ENCODE results near the gene INPP4B. TPM values are rescaled to one million over a fixed set of nuclear protein-coding genes. Genes with fewer than 3 reads are reported as not detected.
"Not testable (repeated sequence)": the region's sequence is repeated elsewhere in the genome, so short reads cannot be mapped to it uniquely, and the experiment has no call there.

The INPP4B gene
- total RNA-seq, 2 experiments from 2014 or later: 35.4 to 43.0 TPM

- ATAC-seq (ENCODE audit: low read depth) (no peak), DNase-seq (no peak)
- no peaks in the 10 kb centered on the region for H3K9me3 Mint-ChIP-seq
- H3K4me3 Mint-ChIP-seq: peak overlapping the region; percentile 80
- peak overlapping the region; percentile 78 for H3K27ac Mint-ChIP-seq
- H3K4me1 Mint-ChIP-seq: peaks cover 60% of the 10 kb centered on the region
- H3K27me3 Mint-ChIP-seq: no peaks in the 10 kb centered on the region
- H3K36me3 Mint-ChIP-seq: peaks cover 27% of the 10 kb centered on the region
- POLR2A ChIA-PET: interaction anchor here (4.9 kb wide), 1 partner anchor 47 kb away, joined by 31 read pairs; no protein-coding TSS in a partner anchor
These were observed 443.2 kb downstream of the INPP4B start for GRCh38 chr4:142402900-142403299.

GRCh38 chr4:142402156-142402555, 443.9 kb downstream of the INPP4B start:
- POLR2A ChIA-PET: no interaction called here
- Mint-ChIP-seq H3K27ac (peak overlapping the region; percentile 78), H3K4me1 (peaks cover 57% of the 10 kb centered on the region), H3K9me3 (no peaks in the 10 kb centered on the region), H3K36me3 (peaks cover 30% of the 10 kb centered on the region), H3K4me3 (peak overlapping the region; percentile 80), H3K27me3 (no peaks in the 10 kb centered on the region)
- no peak for DNase-seq
- no peak for ATAC-seq (ENCODE audit: low read depth)

- H3K27me3 Mint-ChIP-seq; ATAC-seq (ENCODE audit: low read depth); POLR2A ChIA-PET; DNase-seq: not testable (repeated sequence)
- Mint-ChIP-seq H3K9me3 (peaks cover 11% of the 10 kb centered on the region), H3K36me3 (peaks cover 61% of the 10 kb centered on the region), H3K27ac (peak overlapping the region; percentile 44), H3K4me3 (peak overlapping the region; percentile 38), H3K4me1 (peaks cover 57% of the 10 kb centered on the region)
These were observed 448.6 kb downstream of the INPP4B start for GRCh38 chr4:142397364-142397991.

- no peak for DNase-seq
- H3K4me1 Mint-ChIP-seq: peaks cover 47% of the 10 kb centered on the region
- H3K9me3 Mint-ChIP-seq: peaks cover 11% of the 10 kb centered on the region
- POLR2A ChIA-PET: no interaction called here
- H3K4me3 Mint-ChIP-seq: peak overlapping the region; percentile 2
- no peaks in the 10 kb centered on the region for H3K27me3 Mint-ChIP-seq
- ATAC-seq (ENCODE audit: low read depth): no peak
- H3K27ac Mint-ChIP-seq: peak overlapping the region; percentile 24
- H3K36me3 Mint-ChIP-seq: peaks cover 60% of the 10 kb centered on the region
These were observed 449.8 kb downstream of the INPP4B start for GRCh38 chr4:142396279-142396678.

- Mint-ChIP-seq H3K36me3 (peaks cover 64% of the 10 kb centered on the region), H3K4me1 (peaks cover 25% of the 10 kb centered on the region), H3K4me3 (no peak overlapping the region), H3K27me3 (no peaks in the 10 kb centered on the region), H3K9me3 (peaks cover 14% of the 10 kb centered on the region), H3K27ac (no peak overlapping the region)
- DNase-seq (no peak), ATAC-seq (ENCODE audit: low read depth) (no peak)
- POLR2A ChIA-PET: no interaction called here
These were observed 453.0 kb downstream of the INPP4B start for GRCh38 chr4:142393127-142393526.

GRCh38 chr4:142386856-142387255, 459.2 kb downstream of the INPP4B start:
- no peak overlapping the region for H3K27ac Mint-ChIP-seq
- POLR2A ChIA-PET: no interaction called here
- peaks cover 51% of the 10 kb centered on the region for H3K36me3 Mint-ChIP-seq
- no peaks in the 10 kb centered on the region for H3K27me3 Mint-ChIP-seq
- no peak overlapping the region for H3K4me3 Mint-ChIP-seq
- ATAC-seq (ENCODE audit: low read depth) (no peak), DNase-seq (no peak)
- peaks cover 12% of the 10 kb centered on the region for H3K4me1 Mint-ChIP-seq
- H3K9me3 Mint-ChIP-seq: peaks cover 5% of the 10 kb centered on the region

GRCh38 chr4:142386449-142386848, 459.7 kb downstream of the INPP4B start:
- no peak for DNase-seq
- ATAC-seq (ENCODE audit: low read depth): no peak
- H3K36me3 Mint-ChIP-seq: peaks cover 51% of the 10 kb centered on the region
- no peak overlapping the region for H3K4me3 Mint-ChIP-seq
- POLR2A ChIA-PET: no interaction called here
- peaks cover 12% of the 10 kb centered on the region for H3K4me1 Mint-ChIP-seq
- peaks cover 5% of the 10 kb centered on the region for H3K9me3 Mint-ChIP-seq
- H3K27me3 Mint-ChIP-seq: no peaks in the 10 kb centered on the region
- no peak overlapping the region for H3K27ac Mint-ChIP-seq

- Mint-ChIP-seq H3K36me3 (peaks cover 38% of the 10 kb centered on the region), H3K9me3 (peaks cover 2% of the 10 kb centered on the region), H3K27me3 (no peaks in the 10 kb centered on the region), H3K4me3 (no peak overlapping the region), H3K4me1 (peaks cover 14% of the 10 kb centered on the region), H3K27ac (no peak overlapping the region)
- DNase-seq (no peak), ATAC-seq (ENCODE audit: low read depth) (no peak)
- POLR2A ChIA-PET: no interaction called here
These were observed 462.2 kb downstream of the INPP4B start for GRCh38 chr4:142383800-142384470.

- H3K27ac Mint-ChIP-seq: peak overlapping the region; percentile 10
- peak overlapping the region; percentile 4 for H3K4me3 Mint-ChIP-seq
- H3K27me3 Mint-ChIP-seq: no peaks in the 10 kb centered on the region
- H3K36me3 Mint-ChIP-seq: peaks cover 32% of the 10 kb centered on the region
- POLR2A ChIA-PET: no interaction called here
- H3K9me3 Mint-ChIP-seq: peaks cover 2% of the 10 kb centered on the region
- no peak for DNase-seq
- H3K4me1 Mint-ChIP-seq: peaks cover 12% of the 10 kb centered on the region
- ATAC-seq (ENCODE audit: low read depth): no peak
These were observed 462.7 kb downstream of the INPP4B start for GRCh38 chr4:142383354-142383753.

GRCh38 chr4:142380052-142380602, 466.0 kb downstream of the INPP4B start:
- Mint-ChIP-seq H3K4me1 (peaks cover 26% of the 10 kb centered on the region), H3K9me3 (peaks cover under 1% of the 10 kb centered on the region), H3K36me3 (peaks cover 25% of the 10 kb centered on the region), H3K4me3 (no peak overlapping the region), H3K27ac (peak overlapping the region; percentile 41), H3K27me3 (no peaks in the 10 kb centered on the region)
- no peak for ATAC-seq (ENCODE audit: low read depth)
- POLR2A ChIA-PET: no interaction called here
- DNase-seq: no peak

- H3K36me3 Mint-ChIP-seq: peaks cover 26% of the 10 kb centered on the region
- DNase-seq: no peak
- no peak overlapping the region for H3K4me3 Mint-ChIP-seq
- no peaks in the 10 kb centered on the region for H3K9me3 Mint-ChIP-seq
- H3K27ac Mint-ChIP-seq: no peak overlapping the region
- ATAC-seq (ENCODE audit: low read depth): no peak
- H3K27me3 Mint-ChIP-seq: no peaks in the 10 kb centered on the region
- POLR2A ChIA-PET: interaction anchor here (1.0 kb wide), 1 partner anchor 23 kb away, joined by 3 read pairs; no protein-coding TSS in a partner anchor
- peaks cover 30% of the 10 kb centered on the region for H3K4me1 Mint-ChIP-seq
These were observed 466.6 kb downstream of the INPP4B start for GRCh38 chr4:142379277-142380051.

GRCh38 chr4:142378179-142378578, 467.9 kb downstream of the INPP4B start:
- Mint-ChIP-seq H3K27me3 (no peaks in the 10 kb centered on the region), H3K27ac (peak overlapping the region; percentile 87), H3K9me3 (no peaks in the 10 kb centered on the region), H3K4me1 (peaks cover 24% of the 10 kb centered on the region), H3K4me3 (peak overlapping the region; percentile 58), H3K36me3 (peaks cover 17% of the 10 kb centered on the region)
- ATAC-seq (ENCODE audit: low read depth): no peak
- POLR2A ChIA-PET: interaction anchor here (1.3 kb wide), 1 partner anchor 27 kb away, joined by 6 read pairs; no protein-coding TSS in a partner anchor
- no peak for DNase-seq

GRCh38 chr4:142377342-142378091, 468.6 kb downstream of the INPP4B start:
- peak overlapping the region; percentile 58 for H3K4me3 Mint-ChIP-seq
- peak overlapping the region; percentile 87 for H3K27ac Mint-ChIP-seq
- peaks cover 23% of the 10 kb centered on the region for H3K4me1 Mint-ChIP-seq
- DNase-seq (no peak), ATAC-seq (ENCODE audit: low read depth) (peak; percentile 42)
- no peaks in the 10 kb centered on the region for H3K27me3 Mint-ChIP-seq
- POLR2A ChIA-PET: interaction anchor here (1.3 kb wide), 1 partner anchor 28 kb away, joined by 6 read pairs; no protein-coding TSS in a partner anchor
- peaks cover 19% of the 10 kb centered on the region for H3K36me3 Mint-ChIP-seq
- H3K9me3 Mint-ChIP-seq: no peaks in the 10 kb centered on the region

All from activated naive CD8-positive, alpha-beta T cell treated with anti-CD3 and anti-CD28 coated beads, Interleukin-2, amount 10 ng/mL, durations not matched to agents 7 days and 5 days (primary cell).